Esophagus muscularis mucosa (tissue), 4 donors: ENCODE results near the gene OR4D9. TPM values are rescaled to one million over a fixed set of nuclear protein-coding genes. Genes with fewer than 3 reads are reported as not detected.

Source experiments
- DNase-seq: peaks from one replicate; pipeline ENCODE4 v3.0.0-alpha.2; 2017; ENCODE audit errors: extremely low spot score
- H3K27ac ChIP-seq, 4 donors: fragments of 200-600 bp; sonication (generic); replicated peaks in 1 of 4; 1 replicate in 3 of 4; 2 replicates in 1 of 4; pipeline ENCODE4 v1.5.1; 2016 to 2019; ENCODE audit warnings: mild to moderate bottlenecking in 1 of 4
- H3K27me3 ChIP-seq, 4 donors: fragments of 200-600 bp; sonication (generic); one replicate each; pipeline versions ENCODE4 v1.5.1 to v1.6.0; 2016 to 2019
- H3K36me3 ChIP-seq, 4 donors: fragments of 200-600 bp; sonication (generic); one replicate each; pipeline ENCODE4 v1.5.1; 2016 to 2019
- H3K4me1 ChIP-seq, 4 donors: fragments of 200-600 bp; sonication (generic); one replicate each; pipeline ENCODE4 v1.5.1; 2016 to 2019
- H3K4me3 ChIP-seq, 4 donors: fragments of 200-600 bp; sonication (generic); 1 replicate in 2 of 4; 2 replicates in 2 of 4; pipeline ENCODE4 v1.5.1; 2016 to 2019; ENCODE audit warnings: mild to moderate bottlenecking in 4 of 4, moderate library complexity in 1 of 4
- H3K9me3 ChIP-seq, 4 donors: fragments of 200-600 bp; sonication (generic); 1 replicate in 3 of 4; 2 replicates in 1 of 4; pipeline ENCODE4 v1.5.1; 2016 to 2019
- CTCF ChIP-seq, 3 experiments: fragments of 200-600 bp in 2 of 3; fragments of 450-650 bp in 1 of 3; sonication (generic) in 2 of 3; IDR thresholded peaks; one replicate each; pipeline ENCODE4 v1.5.1; 2017 to 2019; ENCODE audit warnings: antibody characterized with exemption in 3 of 3, mild to moderate bottlenecking in 2 of 3, moderate library complexity in 1 of 3
- EP300 ChIP-seq: sonication (generic); formaldehyde crosslinking; IDR thresholded peaks from one replicate; pipeline ENCODE4 v1.6.1; 2017; ENCODE audit warnings: antibody characterized with exemption
- POLR2A ChIP-seq: fragments of 450-650 bp; IDR thresholded peaks from one replicate; pipeline ENCODE4 v1.6.1; 2017; ENCODE audit warnings: antibody characterized with exemption, moderate library complexity, mild to moderate bottlenecking, low read depth
- POLR2AphosphoS5 ChIP-seq, 2 donors: sonication (generic); formaldehyde crosslinking; IDR thresholded peaks; one replicate each; pipeline ENCODE4 v1.6.1; 2017; ENCODE audit warnings: antibody characterized with exemption in 2 of 2
- WGBS: methylation state at CpG from one replicate; pipeline ENCODE4 v1.1.5; 2018; 5-methylcytosine and 5-hydroxymethylcytosine counted together
- intact Hi-C: fragments of 100-400 bp; cut with DNase I; formaldehyde crosslinking; loops from one replicate; pipeline ENCODE4 v1.15.1; 2023
- total RNA-seq, 4 donors: library from RNA; depleted of rRNA; stranded (reverse); fragments of >200 nt; gene quantifications; one replicate each; pipeline versions ENCODE4 v1.1.0 to v1.2.1, GENCODE V29; 2016

The OR4D9 gene
- total RNA-seq, 4 donors from 2014 or later, result not detected

GRCh38 chr11:59556115-59556916, 45.0 kb downstream of the OR4D9 start:
- Histone ChIP-seq H3K4me1 (peaks cover 10 to 48% (median 39%) of the 10 kb centered on the region in 4 donors), H3K4me3 (peak overlapping the region; percentile 30 to 51 (median 44)), H3K27ac (peak overlapping the region; percentile 50 to 73 (median 68)), H3K9me3 (no peaks in the 10 kb centered on the region), H3K27me3 (no peaks in the 10 kb centered on the region), H3K36me3 (no peaks in the 10 kb centered on the region)
- DNase-seq, result no peak
- intact Hi-C loops, result no loop called here
- 7% methylated on average over 29 of the region's 30 CpGs for WGBS
- peak in 1 of 2 donors; percentile 43 for TF ChIP-seq POLR2AphosphoS5 (IDR thresholded peaks at IDR 0.05)
- TF ChIP-seq CTCF (IDR thresholded peaks at IDR 0.05), result no peak
- TF ChIP-seq POLR2A, result no peak
- TF ChIP-seq EP300, result no peak

GRCh38 chr11:59556917-59557348, 45.6 kb downstream of the OR4D9 start:
- WGBS, result 15% methylated on average over 12 of the region's 13 CpGs
- Histone ChIP-seq H3K4me3 (peak overlapping the region; percentile 30 to 51 (median 44)), H3K27me3 (no peaks in the 10 kb centered on the region), H3K27ac (peak overlapping the region; percentile 50 to 73 (median 68)), H3K9me3 (no peaks in the 10 kb centered on the region), H3K4me1 (peaks cover 13 to 47% (median 37%) of the 10 kb centered on the region in 4 donors), H3K36me3 (no peaks in the 10 kb centered on the region)
- intact Hi-C loops, result no loop called here
- no peak for DNase-seq
- TF ChIP-seq POLR2AphosphoS5 (IDR thresholded peaks at IDR 0.05) (no peak), EP300 (no peak), CTCF (IDR thresholded peaks at IDR 0.05) (no peak), POLR2A (no peak)

GRCh38 chr11:59558270-59558643, 46.9 kb downstream of the OR4D9 start:
- TF ChIP-seq POLR2AphosphoS5 (IDR thresholded peaks at IDR 0.05) (no peak), EP300 (no peak), CTCF (IDR thresholded peaks at IDR 0.05) (no peak), POLR2A (no peak)
- peak overlapping the region in 1 of 4 donors; percentile 42 for H3K27ac ChIP-seq
- no peaks in the 10 kb centered on the region for H3K9me3 ChIP-seq
- DNase-seq, result no peak
- 73% methylated on average over 7 of the region's 7 CpGs for WGBS
- H3K4me1 ChIP-seq, result peaks cover 13 to 44% (median 33%) of the 10 kb centered on the region in 4 donors
- H3K36me3 ChIP-seq, result no peaks in the 10 kb centered on the region
- H3K27me3 ChIP-seq, result no peaks in the 10 kb centered on the region
- intact Hi-C loops, result no loop called here
- H3K4me3 ChIP-seq, result no peak overlapping the region

- 46% methylated on average over 8 of the region's 8 CpGs for WGBS
- Histone ChIP-seq H3K4me3 (peak overlapping the region; percentile 67 to 92 (median 74)), H3K27me3 (no peaks in the 10 kb centered on the region), H3K4me1 (peaks cover 13 to 44% (median 33%) of the 10 kb centered on the region in 4 donors), H3K9me3 (no peaks in the 10 kb centered on the region), H3K27ac (peak overlapping the region; percentile 83 to 97 (median 92)), H3K36me3 (no peaks in the 10 kb centered on the region)
- DNase-seq, result no peak
- intact Hi-C loops, result no loop called here
- TF ChIP-seq POLR2A, result no peak
- TF ChIP-seq CTCF (IDR thresholded peaks at IDR 0.05), result no peak
- no peak for TF ChIP-seq EP300
- no peak for TF ChIP-seq POLR2AphosphoS5 (IDR thresholded peaks at IDR 0.05)
Observed at GRCh38 chr11:59559886-59560285, 48.5 kb downstream of the OR4D9 start.
